GM21717 (cell line): ENCODE results near the gene KRTAP4-16.
"Not testable (repeated sequence)": the region's sequence is repeated elsewhere in the genome, so short reads cannot be mapped to it uniquely, and the experiment has no call there.

Experiments used
- ATAC-seq: cut with Tn5 transposase; IDR thresholded peaks from one replicate; pipeline ENCODE4 v1.9.1; 2021; ENCODE audit warnings: mild to moderate bottlenecking, moderate library complexity; ENCODE audit not compliant: unreplicated experiment

KRTAP4-16 gene

GRCh38 chr17:41101586-41102259 lies at the start of gene KRTAP4-16:
Gene KRTAP4-16, minus strand, starts transcription at chr17:41102209. Its CDS starts 0 bp downstream, at chr17:41102209.
- ATAC-seq: no peak

GRCh38 chr17:41151525-41151924 lies 49.5 kb upstream of the KRTAP4-16 start:
- ATAC-seq: no peak

GRCh38 chr17:41150026-41150425 lies 48.0 kb upstream of the KRTAP4-16 start:
- no peak for ATAC-seq

GRCh38 chr17:41149652-41149985 lies 47.6 kb upstream of the KRTAP4-16 start, which contains the start of gene KRTAP4-5:
Gene KRTAP4-5, minus strand, starts transcription at chr17:41149825. Its CDS starts 58 bp downstream, at chr17:41149767.
- ATAC-seq: no peak

GRCh38 chr17:41148971-41149651 lies 47.1 kb upstream of the KRTAP4-16 start:
- ATAC-seq: not testable (repeated sequence)

- no peak for ATAC-seq
Observed at GRCh38 chr17:41147531-41148204, 45.7 kb upstream of the KRTAP4-16 start.

GRCh38 chr17:41145261-41145660 lies 43.3 kb upstream of the KRTAP4-16 start:
- ATAC-seq: no peak

GRCh38 chr17:41144846-41145245 lies 42.8 kb upstream of the KRTAP4-16 start:
- no peak for ATAC-seq

GRCh38 chr17:41141361-41141760 lies 39.4 kb upstream of the KRTAP4-16 start:
- no peak for ATAC-seq

- ATAC-seq: no peak
Observed at GRCh38 chr17:41140360-41141131, 38.5 kb upstream of the KRTAP4-16 start, which contains the start of gene KRTAP4-6. Gene KRTAP4-6, minus strand, starts transcription at chr17:41140544. Its CDS starts 57 bp downstream, at chr17:41140487.

GRCh38 chr17:41139865-41140264 lies 37.9 kb upstream of the KRTAP4-16 start:
- ATAC-seq: not testable (repeated sequence)

- no peak for ATAC-seq
Observed at GRCh38 chr17:41133880-41134735, 32.1 kb upstream of the KRTAP4-16 start.

GRCh38 chr17:41131979-41132378 lies 30.0 kb upstream of the KRTAP4-16 start:
- ATAC-seq: no peak

- no peak for ATAC-seq
Observed at GRCh38 chr17:41127371-41127770, 25.4 kb upstream of the KRTAP4-16 start.

- no peak for ATAC-seq
Observed at GRCh38 chr17:41126412-41126811, 24.4 kb upstream of the KRTAP4-16 start.

- ATAC-seq: no peak
Observed at GRCh38 chr17:41125064-41125463, 23.1 kb upstream of the KRTAP4-16 start.

GRCh38 chr17:41123991-41124371 lies 22.0 kb upstream of the KRTAP4-16 start, which contains the start of gene KRTAP4-12:
Gene KRTAP4-12, minus strand, starts transcription at chr17:41124182. Its CDS starts 60 bp downstream, at chr17:41124122.
- not testable (repeated sequence) for ATAC-seq

- not testable (repeated sequence) for ATAC-seq
Observed at GRCh38 chr17:41123292-41123990, 21.4 kb upstream of the KRTAP4-16 start.

- no peak for ATAC-seq
Observed at GRCh38 chr17:41121742-41122141, 19.7 kb upstream of the KRTAP4-16 start.
